ENCODE data around the gene PPP4R4.

Gene PPP4R4

GRCh38 chr14:94165744-94166143 lies 8.4 kb upstream of the PPP4R4 start:
- no peak overlapping the region for H3K4me3 ChIP-seq (ENCODE audit: low read depth in 1 of 2, low read length in 2 of 2)
- H3K36me3 ChIP-seq (ENCODE audit: insufficient read depth, low read length), result no peaks in the 10 kb centered on the region
- H3K9me3 ChIP-seq (ENCODE audit: low read length), result no peaks in the 10 kb centered on the region
- H3K27me3 ChIP-seq (ENCODE audit: control insufficient read depth in 1 of 2, insufficient read depth in 2 of 2, low read length in 2 of 2), result peaks cover 0 to 6% of the 10 kb centered on the region in 2 donors
- H3K27ac ChIP-seq (ENCODE audit: low read depth, low read length), result no peak overlapping the region
- H3K4me1 ChIP-seq (ENCODE audit: insufficient read depth, low read length), result no peaks in the 10 kb centered on the region
- H3K9ac ChIP-seq (ENCODE audit: low read length), result no peak overlapping the region

- no peak overlapping the region for H3K9ac ChIP-seq (ENCODE audit: low read length)
- no peak overlapping the region for H3K4me3 ChIP-seq (ENCODE audit: low read depth in 1 of 2, low read length in 2 of 2)
- H3K27me3 ChIP-seq (ENCODE audit: control insufficient read depth in 1 of 2, insufficient read depth in 2 of 2, low read length in 2 of 2), result peaks cover 1 to 14% of the 10 kb centered on the region in 2 donors
- H3K36me3 ChIP-seq (ENCODE audit: insufficient read depth, low read length), result no peaks in the 10 kb centered on the region
- H3K4me1 ChIP-seq (ENCODE audit: insufficient read depth, low read length), result peaks cover 5% of the 10 kb centered on the region
- no peaks in the 10 kb centered on the region for H3K9me3 ChIP-seq (ENCODE audit: low read length)
- H3K27ac ChIP-seq (ENCODE audit: low read depth, low read length), result no peak overlapping the region
Measured at GRCh38 chr14:94170136-94170535, 4.0 kb upstream of the PPP4R4 start.

GRCh38 chr14:94171208-94171607 lies 2.9 kb upstream of the PPP4R4 start:
- H3K36me3 ChIP-seq (ENCODE audit: insufficient read depth, low read length), result no peaks in the 10 kb centered on the region
- peaks cover 12 to 17% of the 10 kb centered on the region in 2 donors for H3K27me3 ChIP-seq (ENCODE audit: control insufficient read depth in 1 of 2, insufficient read depth in 2 of 2, low read length in 2 of 2)
- H3K27ac ChIP-seq (ENCODE audit: low read depth, low read length), result no peak overlapping the region

GRCh38 chr14:94172545-94172944 lies 1.6 kb upstream of the PPP4R4 start:
- H3K4me1 ChIP-seq (ENCODE audit: insufficient read depth, low read length), result peaks cover 5% of the 10 kb centered on the region
- no peaks in the 10 kb centered on the region for H3K9me3 ChIP-seq (ENCODE audit: low read length)
- H3K36me3 ChIP-seq (ENCODE audit: insufficient read depth, low read length), result no peaks in the 10 kb centered on the region
- H3K9ac ChIP-seq (ENCODE audit: low read length), result no peak overlapping the region
- peaks cover 18 to 25% of the 10 kb centered on the region in 2 donors for H3K27me3 ChIP-seq (ENCODE audit: control insufficient read depth in 1 of 2, insufficient read depth in 2 of 2, low read length in 2 of 2)
- H3K4me3 ChIP-seq (ENCODE audit: low read depth in 1 of 2, low read length in 2 of 2), result no peak overlapping the region
- H3K27ac ChIP-seq (ENCODE audit: low read depth, low read length), result no peak overlapping the region

More at GRCh38 chr14:94171208-94171607, 2.9 kb upstream of the PPP4R4 start:
- H3K9ac ChIP-seq (ENCODE audit: low read length), result no peak overlapping the region
- no peaks in the 10 kb centered on the region for H3K9me3 ChIP-seq (ENCODE audit: low read length)
- no peak overlapping the region for H3K4me3 ChIP-seq (ENCODE audit: low read depth in 1 of 2, low read length in 2 of 2)
- H3K4me1 ChIP-seq (ENCODE audit: insufficient read depth, low read length), result peaks cover 5% of the 10 kb centered on the region

- Histone ChIP-seq H3K9ac (ENCODE audit: low read length) (no peak overlapping the region), H3K4me1 (ENCODE audit: insufficient read depth, low read length) (peaks cover 5% of the 10 kb centered on the region), H3K4me3 (ENCODE audit: low read depth in 1 of 2, low read length in 2 of 2) (peak overlapping the region; percentile 22 to 56), H3K9me3 (ENCODE audit: low read length) (no peaks in the 10 kb centered on the region), H3K27me3 (ENCODE audit: control insufficient read depth in 1 of 2, insufficient read depth in 2 of 2, low read length in 2 of 2) (peaks cover 23 to 29% of the 10 kb centered on the region in 2 donors), H3K27ac (ENCODE audit: low read depth, low read length) (no peak overlapping the region), H3K36me3 (ENCODE audit: insufficient read depth, low read length) (no peaks in the 10 kb centered on the region)
Measured at GRCh38 chr14:94173471-94173884, 644 bp upstream of the PPP4R4 start.

GRCh38 chr14:94174604-94175010 lies 485 bp downstream of the PPP4R4 start:
- H3K27ac ChIP-seq (ENCODE audit: low read depth, low read length), result no peak overlapping the region

GRCh38 chr14:94175011-94175745 lies 1.1 kb downstream of the PPP4R4 start:
- H3K4me3 ChIP-seq (ENCODE audit: low read depth in 1 of 2, low read length in 2 of 2), result no peak overlapping the region
- H3K27ac ChIP-seq (ENCODE audit: low read depth, low read length), result no peak overlapping the region
- no peaks in the 10 kb centered on the region for H3K9me3 ChIP-seq (ENCODE audit: low read length)
- H3K36me3 ChIP-seq (ENCODE audit: insufficient read depth, low read length), result no peaks in the 10 kb centered on the region
- peaks cover 28 to 43% of the 10 kb centered on the region in 2 donors for H3K27me3 ChIP-seq (ENCODE audit: control insufficient read depth in 1 of 2, insufficient read depth in 2 of 2, low read length in 2 of 2)
- no peak overlapping the region for H3K9ac ChIP-seq (ENCODE audit: low read length)
- H3K4me1 ChIP-seq (ENCODE audit: insufficient read depth, low read length), result peaks cover 5% of the 10 kb centered on the region

More at GRCh38 chr14:94174604-94175010, 485 bp downstream of the PPP4R4 start:
- H3K9me3 ChIP-seq (ENCODE audit: low read length), result no peaks in the 10 kb centered on the region
- peak overlapping the region; percentile 39 to 54 for H3K4me3 ChIP-seq (ENCODE audit: low read depth in 1 of 2, low read length in 2 of 2)
- peaks cover 5% of the 10 kb centered on the region for H3K4me1 ChIP-seq (ENCODE audit: insufficient read depth, low read length)
- H3K27me3 ChIP-seq (ENCODE audit: control insufficient read depth in 1 of 2, insufficient read depth in 2 of 2, low read length in 2 of 2), result peaks cover 28 to 38% of the 10 kb centered on the region in 2 donors
- no peak overlapping the region for H3K9ac ChIP-seq (ENCODE audit: low read length)
- H3K36me3 ChIP-seq (ENCODE audit: insufficient read depth, low read length), result no peaks in the 10 kb centered on the region

GRCh38 chr14:94175747-94176146 lies 1.6 kb downstream of the PPP4R4 start:
- Histone ChIP-seq H3K27ac (ENCODE audit: low read depth, low read length) (no peak overlapping the region), H3K36me3 (ENCODE audit: insufficient read depth, low read length) (no peaks in the 10 kb centered on the region), H3K4me3 (ENCODE audit: low read depth in 1 of 2, low read length in 2 of 2) (no peak overlapping the region), H3K27me3 (ENCODE audit: control insufficient read depth in 1 of 2, insufficient read depth in 2 of 2, low read length in 2 of 2) (peaks cover 28 to 43% of the 10 kb centered on the region in 2 donors), H3K9ac (ENCODE audit: low read length) (no peak overlapping the region), H3K9me3 (ENCODE audit: low read length) (no peaks in the 10 kb centered on the region), H3K4me1 (ENCODE audit: insufficient read depth, low read length) (peaks cover 5% of the 10 kb centered on the region)

GRCh38 chr14:94176808-94177207 lies 2.7 kb downstream of the PPP4R4 start:
- Histone ChIP-seq H3K27me3 (ENCODE audit: control insufficient read depth in 1 of 2, insufficient read depth in 2 of 2, low read length in 2 of 2) (peaks cover 28 to 43% of the 10 kb centered on the region in 2 donors), H3K4me1 (ENCODE audit: insufficient read depth, low read length) (peaks cover 5% of the 10 kb centered on the region), H3K36me3 (ENCODE audit: insufficient read depth, low read length) (no peaks in the 10 kb centered on the region), H3K27ac (ENCODE audit: low read depth, low read length) (no peak overlapping the region), H3K9ac (ENCODE audit: low read length) (no peak overlapping the region), H3K9me3 (ENCODE audit: low read length) (no peaks in the 10 kb centered on the region), H3K4me3 (ENCODE audit: low read depth in 1 of 2, low read length in 2 of 2) (no peak overlapping the region)

GRCh38 chr14:94177806-94178205 lies 3.7 kb downstream of the PPP4R4 start:
- Histone ChIP-seq H3K27ac (ENCODE audit: low read depth, low read length) (no peak overlapping the region), H3K9ac (ENCODE audit: low read length) (no peak overlapping the region), H3K4me3 (ENCODE audit: low read depth in 1 of 2, low read length in 2 of 2) (no peak overlapping the region), H3K36me3 (ENCODE audit: insufficient read depth, low read length) (no peaks in the 10 kb centered on the region), H3K4me1 (ENCODE audit: insufficient read depth, low read length) (peaks cover 5% of the 10 kb centered on the region), H3K9me3 (ENCODE audit: low read length) (no peaks in the 10 kb centered on the region), H3K27me3 (ENCODE audit: control insufficient read depth in 1 of 2, insufficient read depth in 2 of 2, low read length in 2 of 2) (peaks cover 28 to 43% of the 10 kb centered on the region in 2 donors)

GRCh38 chr14:94179244-94179643 lies 5.1 kb downstream of the PPP4R4 start:
- H3K27me3 ChIP-seq (ENCODE audit: control insufficient read depth in 1 of 2, insufficient read depth in 2 of 2, low read length in 2 of 2), result peaks cover 28 to 43% of the 10 kb centered on the region in 2 donors
- H3K27ac ChIP-seq (ENCODE audit: low read depth, low read length), result no peak overlapping the region
- H3K9ac ChIP-seq (ENCODE audit: low read length), result no peak overlapping the region
- H3K4me3 ChIP-seq (ENCODE audit: low read depth in 1 of 2, low read length in 2 of 2), result no peak overlapping the region
- no peaks in the 10 kb centered on the region for H3K36me3 ChIP-seq (ENCODE audit: insufficient read depth, low read length)
- no peaks in the 10 kb centered on the region for H3K4me1 ChIP-seq (ENCODE audit: insufficient read depth, low read length)
- H3K9me3 ChIP-seq (ENCODE audit: low read length), result no peaks in the 10 kb centered on the region

Data from muscle layer of colon (tissue), 2 donors.